ENCODE results near the gene EOMES.

The EOMES gene

DNA sequence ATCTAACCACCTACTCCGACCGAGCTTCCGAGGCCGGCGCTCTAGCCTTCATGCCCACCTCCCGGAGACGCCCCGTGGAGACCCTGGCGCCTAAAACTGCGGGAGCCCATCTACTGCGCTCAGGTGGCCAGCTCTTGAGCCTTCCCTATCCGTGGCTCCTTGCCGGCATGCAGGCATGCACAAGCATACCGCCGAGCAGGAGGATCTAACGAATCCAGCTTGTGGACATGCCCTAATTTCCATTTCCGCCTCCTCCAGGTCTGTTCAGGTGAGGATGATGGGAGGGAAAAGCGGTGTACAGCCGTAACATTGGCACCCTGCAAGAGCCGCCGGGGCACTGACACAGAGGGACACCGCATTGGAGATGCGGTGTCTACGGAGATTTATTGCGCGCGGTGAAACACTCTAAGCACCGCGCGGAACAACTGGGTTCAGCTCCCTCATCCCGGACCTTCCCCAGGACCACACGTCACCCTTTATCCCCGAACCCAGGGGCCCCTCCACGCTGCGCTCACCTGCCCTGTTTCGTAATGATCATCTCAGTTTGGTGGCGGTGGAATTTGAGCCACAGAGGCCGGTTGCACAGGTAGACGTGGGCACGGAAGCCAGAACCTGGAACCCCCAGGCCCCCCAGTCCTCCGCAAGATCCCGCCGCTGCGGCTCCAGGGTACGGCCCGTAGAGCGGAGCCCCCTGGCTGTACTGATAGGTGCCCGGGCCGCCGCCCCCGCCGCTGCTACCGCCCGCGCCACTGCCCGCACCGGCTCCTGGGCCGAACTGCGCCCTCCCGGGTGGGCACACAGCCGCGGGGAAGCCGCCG is 1.0 kb downstream of the EOMES start:
- DNase-seq (ENCODE audit: low read depth), result no peak

DNA sequence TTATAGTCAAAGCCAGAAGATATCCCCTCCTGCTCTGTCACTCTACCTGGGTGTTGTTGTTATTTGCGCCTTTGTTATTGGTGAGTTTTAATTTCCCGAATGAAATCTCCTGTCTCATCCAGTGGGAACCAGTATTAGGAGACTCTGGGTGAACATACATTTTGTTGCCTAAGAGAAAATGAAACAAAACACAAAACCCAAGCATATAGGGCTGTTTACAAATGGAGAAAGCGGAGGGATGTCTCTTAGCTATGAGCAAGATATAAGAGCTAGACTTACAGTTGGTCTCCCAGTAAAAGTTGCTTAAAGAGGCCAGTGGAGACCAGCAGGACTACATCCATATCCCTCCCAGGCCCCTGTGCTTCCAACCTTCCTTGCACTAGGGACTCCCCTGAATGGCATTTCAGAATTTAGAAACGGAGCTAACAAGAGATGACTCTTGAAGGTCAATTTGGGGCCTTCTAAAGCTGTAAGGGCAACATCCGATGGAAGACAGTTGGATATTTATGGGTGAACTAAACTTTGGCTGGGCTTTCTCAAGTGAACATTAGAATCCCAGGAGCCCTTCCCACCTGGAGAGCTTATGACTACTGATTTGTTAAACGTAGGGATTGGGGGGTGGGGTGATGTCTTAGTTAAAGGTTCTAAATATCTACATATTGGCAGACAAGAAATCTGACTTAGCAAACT is 2.7 kb downstream of the EOMES start:
- DNase-seq (ENCODE audit: low read depth), result no peak

DNA sequence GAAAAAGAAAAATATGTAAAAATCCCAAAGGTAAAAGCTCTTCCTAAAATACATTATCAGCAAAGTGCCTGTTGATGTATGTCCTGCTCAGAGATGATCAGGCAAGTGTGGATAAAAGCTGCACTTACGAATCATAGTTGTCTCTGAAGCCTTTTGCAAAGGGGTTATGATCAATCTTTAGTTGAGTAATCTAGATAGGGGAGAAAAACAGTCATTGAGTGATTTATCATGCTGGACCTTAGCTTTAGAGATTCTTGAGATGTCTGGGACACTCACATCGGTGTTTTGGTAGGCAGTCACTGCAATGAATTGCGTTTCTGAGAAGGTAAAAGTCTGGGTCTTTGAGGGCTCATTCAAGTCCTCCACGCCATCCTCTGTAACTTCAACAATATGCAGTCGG is 3.7 kb downstream of the EOMES start:
- no peak for DNase-seq (ENCODE audit: low read depth)

DNA sequence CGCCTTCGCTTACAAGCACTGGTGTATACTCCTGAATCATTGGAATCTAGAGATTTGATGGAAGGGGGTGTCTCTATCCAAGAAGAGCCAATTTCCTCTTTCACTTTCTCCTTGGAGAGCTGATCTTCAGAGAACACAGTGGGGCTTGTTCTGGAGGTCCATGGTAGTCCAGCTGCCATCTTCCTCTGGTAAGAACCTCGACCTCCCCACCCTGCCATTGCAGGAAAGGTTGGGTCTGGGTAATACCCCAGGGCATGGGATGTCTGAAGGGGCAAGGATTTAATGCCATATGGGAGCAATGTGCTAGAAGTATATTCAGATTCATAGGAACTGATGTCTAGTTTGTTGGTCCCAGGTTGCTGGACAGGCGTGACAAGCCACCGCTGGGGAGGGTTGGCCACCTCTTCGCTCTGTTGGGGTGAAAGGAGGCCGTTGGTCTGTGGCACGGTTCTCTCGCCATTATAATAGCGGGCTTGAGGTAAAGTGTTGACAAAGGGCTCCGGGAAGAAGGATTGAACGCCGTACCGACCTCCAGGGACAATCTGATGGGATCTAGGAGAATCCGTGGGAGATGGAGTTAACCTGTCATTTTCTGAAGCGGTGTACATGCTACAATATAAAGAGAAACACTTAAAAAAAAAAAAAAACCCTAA is 4.8 kb downstream of the EOMES start:
- DNase-seq (ENCODE audit: low read depth), result no peak

DNA sequence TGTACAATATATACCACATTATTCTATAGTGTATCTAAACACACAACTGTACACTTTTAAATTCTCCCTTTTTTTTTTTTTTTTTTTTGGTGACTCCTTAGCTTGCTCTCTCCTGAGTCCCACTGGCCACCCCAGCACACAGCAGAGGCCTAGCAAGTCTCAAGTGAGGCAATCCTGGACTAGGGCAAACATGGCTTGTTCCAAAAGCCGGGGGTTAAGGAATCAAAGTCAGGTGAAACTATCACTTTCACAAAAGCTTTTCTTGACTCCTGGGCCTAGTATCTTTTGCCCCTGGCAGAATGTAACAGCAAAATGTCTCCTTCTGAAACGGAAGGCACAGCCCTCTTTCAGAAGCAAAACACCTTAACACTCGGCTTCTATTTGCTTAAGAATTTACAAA is 5.8 kb downstream of the EOMES start:
- no peak for DNase-seq (ENCODE audit: low read depth)

DNA sequence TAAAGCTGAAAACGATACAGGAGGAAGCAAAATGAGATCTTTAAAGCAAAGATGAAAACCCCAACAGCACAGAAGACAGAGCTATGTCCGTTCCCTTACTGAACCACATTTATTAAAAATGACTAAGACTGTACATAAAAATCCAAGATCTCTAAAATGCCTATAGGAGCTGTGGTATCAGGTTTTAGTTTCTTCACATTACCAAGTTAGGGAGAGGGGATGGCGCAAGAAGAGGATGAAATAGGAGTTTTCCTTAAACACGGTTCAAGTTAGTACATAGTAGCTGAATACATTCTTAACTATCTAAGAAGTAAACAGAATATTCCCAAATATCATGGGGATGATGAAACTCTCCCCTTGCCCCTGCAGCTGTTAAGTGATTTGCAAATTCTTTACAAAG is 6.3 kb downstream of the EOMES start:
- no peak for DNase-seq (ENCODE audit: low read depth)

DNA sequence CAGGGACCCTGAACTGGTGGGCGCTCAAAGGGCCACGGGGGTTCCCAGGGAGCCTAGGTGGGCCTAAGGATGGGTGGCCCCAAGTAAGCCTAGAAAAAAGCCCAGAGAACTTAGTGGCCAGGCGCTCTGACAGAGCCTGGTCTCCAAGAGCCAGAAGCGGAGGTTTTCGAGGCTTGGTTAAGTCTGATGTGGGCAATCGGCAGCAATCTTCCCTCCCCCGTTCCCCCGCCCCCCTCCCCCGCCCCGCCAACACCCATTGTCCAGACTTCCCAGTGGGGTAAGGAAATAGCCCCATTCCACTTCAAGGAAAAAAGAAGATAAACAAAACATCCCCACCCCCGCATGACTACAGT is 6.7 kb downstream of the EOMES start:
- DNase-seq (ENCODE audit: low read depth), result no peak

DNA sequence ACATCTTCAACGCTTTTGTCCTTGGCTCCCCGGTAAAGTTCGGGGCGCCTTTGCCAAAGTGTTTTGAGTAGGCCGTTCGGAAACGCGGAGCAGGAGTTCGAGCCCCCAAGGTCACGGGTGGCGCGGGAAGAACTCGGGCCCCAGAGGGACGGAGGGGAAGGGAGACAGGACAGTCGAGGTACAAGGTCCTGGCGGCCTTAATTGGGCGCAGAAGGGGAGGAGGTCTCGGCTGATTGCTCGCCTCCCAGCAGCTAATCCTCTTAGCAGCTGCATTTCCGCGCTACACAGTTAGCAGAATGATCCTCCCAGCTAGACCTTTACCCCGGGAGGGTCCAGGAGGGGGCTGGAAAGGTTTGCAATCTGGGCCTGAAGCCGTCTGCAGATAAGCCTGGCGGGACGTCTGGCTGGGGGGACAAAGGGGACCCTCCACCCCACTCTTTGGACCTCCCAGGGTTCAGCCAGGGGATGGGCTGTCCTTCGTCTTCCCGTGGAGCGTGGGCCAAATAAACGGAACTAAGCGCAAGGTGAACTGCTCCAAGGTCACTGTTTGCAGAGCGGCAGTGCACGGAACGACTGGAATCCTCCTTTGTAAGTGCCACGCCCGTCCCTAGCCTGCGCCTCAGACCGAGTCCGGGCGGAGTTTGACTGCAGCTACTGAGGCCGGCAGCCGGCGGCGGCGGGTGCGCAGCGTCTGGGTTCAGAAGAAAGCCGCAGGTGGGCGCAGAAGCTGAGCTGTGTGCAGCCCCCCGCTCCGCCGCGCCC is 7.2 kb downstream of the EOMES start:
- no peak for DNase-seq (ENCODE audit: low read depth)

DNA sequence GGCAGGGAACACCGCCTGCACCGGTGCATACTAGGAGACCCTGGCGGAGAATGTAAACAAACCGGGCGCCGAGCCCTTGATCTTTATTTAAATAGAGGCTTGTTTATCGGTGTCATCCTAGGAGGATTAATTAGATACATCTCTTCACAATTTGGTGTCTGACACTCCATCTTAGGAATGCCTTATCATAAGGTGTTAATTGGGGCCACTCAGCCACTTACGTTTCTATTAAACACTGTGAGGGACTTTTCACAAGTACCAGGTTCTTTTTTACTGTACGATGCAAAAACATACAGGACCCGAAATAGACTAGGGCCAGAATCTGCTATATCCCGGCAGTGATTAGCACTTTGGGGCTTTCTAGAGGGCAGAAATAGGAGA is 8.0 kb downstream of the EOMES start:
- DNase-seq (ENCODE audit: low read depth), result no peak

DNA sequence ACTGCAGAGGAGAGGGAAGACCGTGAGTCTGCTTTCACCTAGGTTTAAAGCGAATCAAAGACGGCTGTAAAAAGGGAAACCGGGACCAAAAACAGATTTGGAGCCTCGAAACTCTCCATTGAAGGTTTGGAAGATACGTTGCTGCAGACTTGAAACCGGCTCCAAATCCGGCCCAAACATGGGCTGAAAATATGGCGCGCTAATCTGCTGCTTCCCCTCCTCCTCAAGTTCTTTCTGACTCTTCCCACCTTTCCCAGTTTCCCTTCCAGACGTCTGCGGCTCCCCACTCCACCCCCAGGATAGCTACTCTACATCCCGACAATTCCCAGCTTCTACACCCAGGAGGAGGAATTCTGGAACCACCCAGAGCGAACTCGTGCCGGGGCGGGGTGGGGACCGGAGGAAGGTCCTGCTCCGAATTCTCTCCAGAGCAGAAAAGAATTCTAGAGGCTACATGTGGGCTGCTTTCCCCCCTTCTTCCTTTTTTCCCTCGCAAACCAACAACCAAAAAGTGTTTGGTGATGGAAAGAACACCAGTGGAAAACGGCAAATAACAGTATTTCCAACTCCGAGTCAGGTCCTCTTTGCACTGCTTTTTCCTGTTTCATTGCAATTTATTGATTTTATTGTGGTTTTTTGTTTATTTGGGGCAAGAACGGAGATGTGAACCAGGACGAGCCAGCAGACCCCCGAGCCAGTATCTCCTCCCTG is 8.5 kb downstream of the EOMES start:
- DNase-seq (ENCODE audit: low read depth), result no peak

DNA sequence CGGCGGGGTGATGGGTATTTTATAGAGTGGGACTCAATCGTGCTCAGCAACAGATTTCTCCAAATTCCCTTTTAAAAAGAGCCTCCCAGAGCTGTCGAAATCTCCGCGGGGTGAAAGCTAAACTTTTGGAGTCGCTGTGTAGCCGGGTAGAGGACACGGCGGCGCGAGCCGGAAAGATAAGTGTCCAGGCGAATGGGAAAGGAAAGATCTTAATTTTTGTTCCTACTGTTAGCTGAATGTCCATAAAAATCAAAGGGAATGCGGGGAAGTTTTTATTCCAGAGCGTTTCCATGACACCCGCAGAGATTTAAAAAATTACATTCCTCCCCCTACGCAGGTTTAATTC is 9.1 kb downstream of the EOMES start:
- DNase-seq (ENCODE audit: low read depth), result no peak

DNA sequence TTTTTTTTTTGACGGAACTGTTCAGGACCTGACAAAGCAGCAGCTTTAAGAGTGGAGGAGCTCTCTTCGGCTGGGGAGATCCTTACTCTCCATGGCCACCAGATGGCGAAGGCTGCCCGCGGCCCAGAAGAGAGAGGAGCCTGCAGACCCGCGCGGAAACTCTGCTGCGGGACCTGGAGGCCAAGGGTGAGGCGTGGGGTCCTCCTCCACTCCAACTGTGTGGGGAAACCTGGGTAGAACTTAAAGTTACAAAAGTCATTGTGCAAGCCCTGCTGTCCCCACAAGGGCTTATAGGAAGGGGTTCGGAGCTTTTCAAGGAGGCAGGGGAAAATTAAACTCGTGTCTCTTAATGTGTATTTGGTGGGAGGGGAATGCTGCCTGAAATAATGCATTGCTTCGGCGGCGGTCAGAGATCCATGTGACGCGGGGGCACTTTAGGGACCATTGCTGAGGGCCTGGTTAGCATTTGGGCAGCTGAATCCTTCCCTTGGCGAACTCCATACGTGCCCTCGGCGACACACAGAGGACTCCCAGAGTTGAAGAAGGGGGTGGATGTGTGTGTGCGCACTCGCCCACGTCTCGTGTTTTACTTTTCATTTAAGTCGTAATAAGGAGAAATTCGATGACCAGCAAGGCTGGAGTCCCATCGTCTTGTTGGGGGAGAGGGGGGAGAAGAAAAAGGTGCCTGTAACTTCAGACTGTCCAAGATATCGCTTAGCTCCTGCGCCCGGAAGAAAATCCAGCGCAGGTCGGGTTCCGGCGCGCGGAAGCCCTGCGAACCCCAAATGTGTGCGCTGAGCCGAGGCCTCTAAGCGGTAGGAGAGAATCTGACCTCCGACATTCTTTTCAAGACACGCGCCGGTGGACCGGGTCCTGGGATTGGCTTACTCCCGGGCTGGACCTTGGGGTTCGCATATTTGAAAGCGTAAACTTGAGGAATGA is 9.7 kb downstream of the EOMES start:
- peak; percentile 86 for DNase-seq (ENCODE audit: low read depth)

DNA sequence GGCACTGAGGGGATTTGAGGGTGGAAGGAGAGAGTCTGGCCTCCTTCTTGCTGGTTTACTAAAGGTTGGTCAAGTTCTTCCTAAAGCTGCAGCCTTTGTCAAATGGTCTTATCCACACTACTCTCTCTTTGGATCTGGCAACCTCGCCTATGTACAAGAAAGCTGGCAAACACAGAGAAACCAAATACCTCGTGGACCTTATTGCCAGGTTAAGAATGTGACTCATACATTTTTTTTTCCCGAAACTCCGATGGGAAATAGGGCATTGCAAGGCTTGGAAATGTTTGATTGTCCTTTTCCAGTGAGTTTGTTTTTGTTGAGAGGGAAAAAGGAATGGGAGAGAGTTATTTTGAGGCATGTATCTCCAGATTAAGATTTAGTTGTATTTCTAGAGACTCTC is 13.9 kb downstream of the EOMES start:
- DNase-seq (ENCODE audit: low read depth), result no peak

DNA sequence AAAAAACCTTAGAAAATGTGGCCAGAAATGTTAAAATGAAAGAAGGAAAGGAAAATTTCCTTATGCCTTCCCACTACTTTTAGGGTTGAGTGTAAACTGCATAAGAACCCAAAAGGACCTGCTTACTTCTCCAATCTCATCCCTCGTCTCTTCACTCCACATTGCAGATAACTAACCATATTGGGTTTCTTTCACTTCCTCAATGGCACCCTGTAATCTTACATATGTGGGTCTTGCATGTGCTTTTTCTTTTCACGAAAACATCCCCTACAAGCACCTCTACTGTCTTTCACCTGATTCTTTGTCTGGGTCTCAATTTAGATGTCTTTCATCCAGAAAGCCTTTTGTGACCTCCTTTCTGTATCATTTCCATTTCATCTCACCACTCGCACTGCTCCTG is 23.1 kb downstream of the EOMES start:
- DNase-seq (ENCODE audit: low read depth), result no peak

DNA sequence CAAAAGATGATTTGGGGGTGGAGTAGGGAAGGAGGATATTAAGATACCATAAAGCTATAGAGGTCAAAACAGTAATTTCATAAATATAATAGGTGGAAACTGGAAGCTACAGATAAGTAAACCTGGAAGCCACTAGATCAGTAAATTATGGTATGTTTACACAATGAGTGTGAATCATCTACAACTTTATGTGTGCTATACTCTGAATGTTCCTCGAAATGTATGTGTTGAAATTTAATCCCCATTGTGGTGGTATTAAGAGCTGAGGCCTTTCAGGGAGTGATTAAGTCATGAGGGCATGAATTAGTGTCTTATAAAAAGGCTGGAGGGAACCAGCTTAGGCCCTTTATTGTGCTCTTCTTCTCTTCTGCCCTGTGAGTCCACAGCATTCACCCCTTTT is 25.2 kb downstream of the EOMES start:
- DNase-seq (ENCODE audit: low read depth), result peak; percentile 50

DNA sequence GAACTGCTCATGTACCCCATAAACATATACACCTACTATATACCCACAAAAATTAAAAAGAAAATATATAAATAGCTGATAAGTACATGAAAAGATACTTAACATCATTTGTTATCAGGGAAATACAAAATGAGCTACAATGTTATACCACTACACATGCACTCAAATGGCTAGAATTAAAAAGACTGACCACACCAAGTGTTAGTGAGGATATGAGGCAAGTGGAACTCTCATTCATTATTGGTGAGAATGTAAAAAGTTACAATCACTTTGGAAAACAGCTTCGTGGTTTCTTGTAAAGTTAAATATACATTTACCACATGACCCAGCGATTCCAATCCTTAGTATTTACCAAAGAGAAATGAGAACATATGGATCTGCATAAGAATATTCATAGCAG is 26.5 kb downstream of the EOMES start:
- no peak for DNase-seq (ENCODE audit: low read depth)

DNA sequence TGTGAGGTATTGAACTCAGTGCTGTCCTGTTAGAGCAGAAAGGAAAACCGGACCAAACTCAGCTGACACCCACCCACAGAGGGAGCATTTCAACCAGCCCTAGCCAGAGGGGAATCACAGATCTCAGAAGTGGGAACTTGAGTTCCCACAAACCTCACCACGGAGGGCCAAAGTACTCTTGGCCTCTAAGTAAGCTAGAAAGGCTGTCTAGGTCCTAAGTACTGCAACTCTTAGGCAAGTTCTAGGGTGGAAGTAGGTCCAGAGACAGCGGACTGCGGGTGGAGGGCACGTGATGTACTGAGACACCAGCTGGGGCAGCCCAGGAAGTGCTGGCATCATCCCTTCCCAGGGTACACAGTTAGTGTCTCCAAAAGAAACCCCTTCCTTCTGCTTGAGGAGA is 34.1 kb downstream of the EOMES start:
- no peak for DNase-seq (ENCODE audit: low read depth)

DNA sequence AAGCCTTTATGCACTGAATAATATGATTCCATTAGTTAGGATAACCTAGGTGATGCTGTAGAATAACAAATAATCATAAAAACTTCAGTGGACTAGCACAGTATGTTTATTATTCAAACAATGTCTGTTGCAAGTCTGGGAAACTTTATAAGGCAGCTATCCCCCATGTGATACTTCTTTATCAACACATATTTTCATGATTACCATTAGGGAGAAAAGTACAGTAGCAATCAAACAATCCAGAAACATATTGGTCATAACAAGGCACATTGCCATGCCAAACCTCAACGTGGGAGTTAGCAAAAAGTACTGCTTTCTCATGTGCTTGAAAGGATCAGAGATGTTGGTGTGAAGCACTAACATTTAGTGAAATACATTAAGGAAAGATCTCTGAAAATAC is 35.5 kb downstream of the EOMES start:
- peak; percentile 88 for DNase-seq (ENCODE audit: low read depth)

DNA sequence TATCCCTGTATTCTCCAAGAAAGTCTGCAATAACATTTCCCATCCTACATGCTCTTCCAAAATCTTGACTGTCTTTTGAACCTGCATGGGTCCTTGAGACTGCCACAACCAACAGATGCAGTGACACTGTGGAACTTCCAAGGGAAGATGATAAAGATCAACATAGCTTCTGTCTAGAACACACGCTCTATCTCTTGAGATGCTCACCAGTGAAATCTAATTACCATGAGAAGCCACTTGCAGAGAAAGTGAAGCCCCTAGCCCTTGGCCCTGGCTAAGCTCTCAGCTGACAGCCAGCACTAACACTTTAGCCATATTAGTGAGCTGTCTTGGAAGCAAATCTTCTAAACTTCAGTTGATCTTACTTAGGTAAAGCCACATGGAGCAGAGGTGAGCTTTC is 36.6 kb downstream of the EOMES start:
- DNase-seq (ENCODE audit: low read depth), result no peak

DNA sequence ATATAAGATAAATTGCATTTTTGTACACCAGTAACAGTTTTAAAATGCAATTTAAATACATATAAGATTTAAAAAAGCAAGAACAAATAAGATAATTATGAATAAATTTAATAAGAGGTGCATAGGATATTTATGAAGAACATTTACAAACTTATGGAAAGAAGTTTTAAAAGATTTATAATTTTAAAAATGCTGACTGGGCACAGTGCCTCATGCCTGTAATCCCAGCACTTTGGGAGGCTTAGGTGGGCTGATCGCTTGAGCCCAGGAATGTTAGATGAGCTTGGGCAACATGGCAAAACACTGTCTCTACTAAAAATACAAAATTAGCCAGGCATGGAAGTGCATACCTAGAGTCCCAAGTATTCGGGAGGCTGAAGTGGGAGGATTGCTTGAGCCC is 37.8 kb downstream of the EOMES start:
- no peak for DNase-seq (ENCODE audit: low read depth)

DNA sequence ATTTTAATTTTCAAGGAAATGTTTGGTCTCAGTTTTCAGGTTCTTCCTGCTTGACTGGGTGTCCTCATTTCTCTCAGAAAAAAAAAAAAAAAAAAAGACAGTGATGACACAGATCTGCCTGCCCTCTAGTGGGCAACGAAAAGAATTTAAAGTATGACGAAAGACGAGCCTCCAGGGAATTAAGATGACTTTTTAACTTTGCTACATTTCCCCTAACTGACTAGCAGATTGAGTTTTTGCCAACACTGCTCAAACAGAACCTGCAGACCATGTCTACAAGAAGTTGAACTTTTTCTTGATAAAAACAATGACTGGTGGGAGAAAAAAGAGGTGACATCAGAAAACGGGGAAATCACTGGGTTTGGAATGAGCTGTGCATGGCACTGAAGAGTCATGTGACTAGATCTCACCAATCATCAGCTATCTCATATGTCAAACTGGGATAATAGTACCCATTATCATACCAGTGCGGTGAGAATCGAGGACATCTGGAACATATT is 40.8 kb downstream of the EOMES start:
- peak; percentile 80 for DNase-seq (ENCODE audit: low read depth)
